ENCODE results near the gene NYAP1.
"Not testable (repeated sequence)": the region's sequence is repeated elsewhere in the genome, so short reads cannot be mapped to it uniquely, and the experiment has no call there.

NYAP1 gene

DNA sequence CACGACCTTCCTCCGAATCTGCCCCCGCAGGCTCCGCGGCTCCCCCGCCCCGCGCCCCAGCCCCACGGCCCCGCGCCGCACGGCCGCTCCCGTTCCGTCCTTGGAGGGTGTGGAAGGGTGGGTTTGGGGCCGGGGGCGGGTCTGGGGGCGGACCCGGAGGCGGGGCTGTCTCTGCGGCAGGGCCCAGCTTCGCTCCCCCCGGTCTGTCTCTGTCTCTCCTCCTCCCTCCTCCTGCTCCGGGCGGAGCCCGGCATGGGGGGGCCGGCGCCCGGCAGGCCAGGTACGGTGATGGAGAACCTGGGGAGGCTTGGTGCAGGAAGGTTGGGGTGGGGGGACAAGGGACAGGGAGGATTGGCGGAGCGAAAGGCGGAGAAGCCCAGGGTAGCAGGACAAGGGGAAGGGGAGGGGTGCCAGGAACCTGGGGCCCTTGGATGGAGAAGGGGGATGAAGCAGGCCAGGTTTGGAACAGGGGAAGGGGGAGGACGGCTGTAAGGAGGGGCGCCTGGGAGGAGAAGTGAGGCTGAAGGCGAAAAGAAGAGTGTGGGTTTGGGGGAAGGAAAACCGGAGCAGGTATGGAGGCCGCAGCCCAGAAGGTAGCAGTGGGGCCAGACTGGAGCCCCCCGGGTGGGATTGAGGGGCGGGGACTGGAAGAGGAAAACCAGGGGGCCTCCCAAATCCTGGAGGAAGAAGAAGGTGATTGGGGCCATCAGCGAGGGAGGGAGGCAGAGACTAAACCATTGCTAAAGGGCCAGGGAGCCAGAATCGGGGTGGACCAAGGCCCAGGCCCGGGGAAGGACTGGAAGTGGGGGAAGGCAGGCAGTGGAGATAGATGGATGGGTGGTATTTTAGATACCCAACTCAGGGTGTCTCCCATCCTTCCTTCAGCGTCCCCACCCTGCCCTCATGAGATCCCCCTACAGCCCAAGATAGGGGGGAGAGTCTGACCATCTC, at the start of gene NYAP1:
NYAP1 (plus strand) TSS at position 206 of the 951 bp plus-strand sequence. CDS start 1,385 bp downstream, outside the sequence.
- peak; percentile 62 to 86 (median 83) for DNase-seq

DNA sequence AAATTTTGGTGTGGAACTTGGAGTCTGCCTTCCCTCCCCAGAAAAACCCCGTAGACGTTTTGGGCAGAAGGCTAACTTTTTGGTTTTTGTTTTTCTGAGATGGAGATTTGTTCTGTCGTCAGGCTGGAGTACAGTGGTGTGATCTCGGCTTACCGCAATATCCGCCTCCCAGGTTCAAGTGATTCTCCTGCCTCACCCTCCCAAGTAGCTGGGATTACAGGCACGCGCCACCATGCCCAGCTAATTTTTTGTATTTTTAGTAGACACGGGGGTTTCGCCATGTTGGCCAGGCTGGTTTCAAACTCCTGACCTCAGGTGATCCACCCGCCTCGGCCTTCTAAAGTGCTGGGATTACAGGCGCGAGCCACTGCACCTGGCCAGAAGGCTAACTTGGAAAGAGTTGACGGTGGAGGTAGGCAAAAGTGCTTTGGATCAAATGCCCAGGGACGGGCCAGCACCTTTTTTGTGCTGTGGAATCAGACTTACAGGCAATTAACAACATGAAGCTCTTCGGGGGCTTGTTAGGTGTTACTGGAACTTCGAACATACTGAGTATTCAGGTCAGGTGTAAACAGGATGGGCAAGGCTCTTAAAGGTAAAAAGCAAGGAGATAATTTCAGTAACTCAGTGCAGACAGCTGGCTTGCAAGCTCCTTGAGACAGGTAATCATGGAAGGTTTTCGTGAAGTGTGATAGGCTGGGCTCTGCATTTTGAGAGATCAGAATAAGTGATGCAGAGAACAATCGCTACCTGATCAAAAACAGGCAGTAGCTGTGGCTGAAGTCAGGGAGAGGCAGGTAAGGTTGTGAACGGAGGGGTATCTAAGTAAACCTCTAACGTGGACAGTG, 49.2 kb upstream of the NYAP1 start:
- DNase-seq = no peak

DNA sequence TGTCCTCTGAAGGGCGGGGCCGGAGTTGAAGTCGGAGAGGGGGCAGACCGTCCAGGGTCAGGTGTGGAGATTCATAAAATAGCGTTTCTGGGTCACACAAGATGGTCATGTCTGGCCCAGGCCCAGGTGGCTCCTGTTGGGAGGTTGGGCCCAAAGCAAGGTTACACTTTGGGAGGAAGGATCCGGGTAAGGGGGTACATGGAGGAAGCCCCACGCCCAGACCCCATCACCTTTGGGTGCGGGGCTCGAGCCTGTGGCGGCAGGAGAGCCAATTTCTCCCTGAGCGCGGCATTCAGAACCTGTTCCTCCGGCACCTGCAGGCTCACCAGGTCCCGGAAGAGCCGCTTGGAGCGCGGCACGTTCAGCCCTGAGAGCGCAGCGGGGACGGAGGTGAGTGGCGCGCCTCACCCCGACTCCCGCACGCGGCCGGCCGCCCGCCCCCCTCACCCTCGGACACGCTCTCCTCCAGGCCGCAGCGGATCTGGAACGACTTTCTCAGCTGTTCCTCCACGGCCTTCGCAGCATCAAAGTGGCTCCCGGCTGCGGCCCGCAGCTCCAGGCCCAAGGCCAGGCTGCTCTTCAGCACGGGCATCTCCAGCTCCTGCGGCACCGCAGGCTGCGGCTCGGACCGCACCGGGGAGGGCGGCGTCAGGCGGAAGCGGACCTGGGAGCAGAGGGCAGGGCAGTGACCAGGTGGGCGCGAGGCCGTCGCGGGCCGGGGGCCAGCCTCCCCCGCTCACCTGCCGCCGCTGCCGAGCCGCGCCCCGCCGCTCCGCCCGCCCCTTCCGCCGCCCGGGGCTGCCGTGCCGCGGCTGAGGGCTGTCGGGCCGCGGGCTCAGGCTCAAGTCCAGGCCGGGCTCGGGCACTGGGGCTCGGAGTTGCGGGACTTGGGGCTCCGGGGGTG, 48.1 kb upstream of the NYAP1 start:
- DNase-seq = peak; percentile 22 to 88 (median 77)

DNA sequence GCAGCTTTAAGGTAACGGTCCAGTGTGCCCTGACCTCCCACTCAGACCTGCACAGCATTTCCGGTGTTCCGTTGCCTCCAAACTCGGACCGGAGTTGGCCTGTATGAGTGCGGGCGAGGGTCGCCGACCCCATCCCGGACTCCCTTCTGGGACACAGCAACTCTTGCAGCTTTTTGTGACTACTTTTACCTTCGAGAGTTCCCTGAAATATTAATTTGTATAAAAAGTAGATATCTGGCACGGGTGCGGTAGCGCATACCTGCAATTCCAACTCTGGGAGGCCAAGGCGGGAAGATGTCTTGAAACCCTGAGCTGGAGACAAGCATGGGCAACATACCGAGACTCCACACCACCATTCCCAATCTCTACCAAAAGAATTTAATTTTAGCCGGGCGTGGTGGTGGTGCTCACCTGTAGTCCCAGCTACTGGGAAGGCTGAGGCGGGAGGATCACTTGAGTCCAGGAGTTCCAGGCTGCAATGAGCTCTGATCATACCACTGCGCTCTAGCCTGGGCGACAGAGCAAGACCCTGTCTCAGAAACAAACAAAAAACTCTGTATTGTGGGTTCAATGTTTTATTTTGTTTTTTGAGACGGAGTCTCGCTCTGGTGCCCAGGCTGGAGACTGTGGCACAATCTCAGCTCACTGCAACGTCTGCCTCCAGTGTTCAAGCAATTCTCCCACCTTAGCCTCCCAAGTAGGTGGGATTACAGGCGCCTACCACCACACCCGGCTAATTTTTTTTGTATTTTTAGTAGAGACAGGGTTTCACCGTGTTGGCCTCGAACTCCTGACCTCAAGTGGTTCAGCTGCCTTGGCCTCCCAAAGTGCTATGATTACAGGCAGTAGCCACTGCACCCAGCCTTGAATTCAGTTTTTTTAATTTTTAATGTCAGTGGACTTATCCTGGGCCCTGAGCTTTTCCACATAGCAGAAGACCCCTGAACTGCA, 46.3 kb upstream of the NYAP1 start:
- DNase-seq = no peak

DNA sequence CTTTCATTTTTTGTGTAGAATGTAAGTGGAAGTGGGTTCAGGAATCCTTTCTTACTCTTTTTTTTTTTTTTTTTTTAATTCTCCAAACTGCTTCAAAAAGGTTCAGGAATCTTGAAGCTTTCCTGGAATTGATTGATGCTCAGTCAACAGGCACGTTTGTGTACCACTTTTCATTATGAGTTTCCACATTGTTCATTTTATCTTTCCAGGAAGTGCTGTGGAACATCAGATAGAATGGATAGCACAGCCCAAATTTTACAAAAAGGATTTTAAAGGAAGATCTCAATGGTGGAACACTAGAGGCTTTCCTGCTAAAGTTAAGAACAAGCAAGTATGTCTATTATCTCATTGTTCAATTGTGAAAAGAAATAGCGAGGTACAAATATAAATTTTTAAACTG, 45.6 kb upstream of the NYAP1 start:
- no peak for DNase-seq

DNA sequence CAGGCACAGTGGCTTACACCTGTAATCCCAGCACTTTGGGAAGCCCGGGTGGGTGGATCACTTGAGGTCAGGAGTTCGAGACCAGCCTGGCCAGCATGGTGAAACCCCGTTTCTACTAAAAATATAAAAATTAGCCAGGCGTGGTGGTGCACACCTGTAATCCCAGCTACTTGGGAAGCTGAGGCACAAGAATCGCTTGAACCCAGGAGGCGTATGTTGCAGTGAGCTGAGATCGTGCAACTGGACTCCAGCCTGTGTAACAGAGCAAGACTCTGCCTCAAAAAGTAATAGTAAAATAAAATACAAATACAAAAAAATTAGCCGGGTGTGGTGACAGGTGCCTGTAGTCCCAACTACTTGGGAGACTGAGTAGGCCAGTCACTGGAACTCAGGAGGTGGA, 45.0 kb upstream of the NYAP1 start:
- not testable (repeated sequence) for DNase-seq

DNA sequence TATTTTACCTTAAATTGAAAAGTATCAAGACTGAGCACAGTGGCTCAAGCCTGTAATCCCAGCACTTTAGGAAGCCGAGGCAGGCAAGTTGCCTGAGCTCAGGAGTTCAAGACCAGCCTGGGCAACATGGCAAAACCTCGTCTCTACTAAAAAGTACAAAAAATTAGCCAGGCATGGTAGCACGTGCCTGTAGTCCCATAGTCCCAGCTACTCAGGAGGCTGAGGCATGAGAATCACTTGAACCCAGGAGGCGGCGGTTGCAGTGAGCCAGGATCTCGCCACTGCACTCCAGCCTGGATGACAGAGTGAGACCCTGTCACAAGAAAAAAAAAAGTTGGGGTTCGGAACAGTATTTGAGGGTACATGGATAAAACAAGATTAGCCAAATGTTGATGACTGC, 44.5 kb upstream of the NYAP1 start:
- DNase-seq = not testable (repeated sequence)

DNA sequence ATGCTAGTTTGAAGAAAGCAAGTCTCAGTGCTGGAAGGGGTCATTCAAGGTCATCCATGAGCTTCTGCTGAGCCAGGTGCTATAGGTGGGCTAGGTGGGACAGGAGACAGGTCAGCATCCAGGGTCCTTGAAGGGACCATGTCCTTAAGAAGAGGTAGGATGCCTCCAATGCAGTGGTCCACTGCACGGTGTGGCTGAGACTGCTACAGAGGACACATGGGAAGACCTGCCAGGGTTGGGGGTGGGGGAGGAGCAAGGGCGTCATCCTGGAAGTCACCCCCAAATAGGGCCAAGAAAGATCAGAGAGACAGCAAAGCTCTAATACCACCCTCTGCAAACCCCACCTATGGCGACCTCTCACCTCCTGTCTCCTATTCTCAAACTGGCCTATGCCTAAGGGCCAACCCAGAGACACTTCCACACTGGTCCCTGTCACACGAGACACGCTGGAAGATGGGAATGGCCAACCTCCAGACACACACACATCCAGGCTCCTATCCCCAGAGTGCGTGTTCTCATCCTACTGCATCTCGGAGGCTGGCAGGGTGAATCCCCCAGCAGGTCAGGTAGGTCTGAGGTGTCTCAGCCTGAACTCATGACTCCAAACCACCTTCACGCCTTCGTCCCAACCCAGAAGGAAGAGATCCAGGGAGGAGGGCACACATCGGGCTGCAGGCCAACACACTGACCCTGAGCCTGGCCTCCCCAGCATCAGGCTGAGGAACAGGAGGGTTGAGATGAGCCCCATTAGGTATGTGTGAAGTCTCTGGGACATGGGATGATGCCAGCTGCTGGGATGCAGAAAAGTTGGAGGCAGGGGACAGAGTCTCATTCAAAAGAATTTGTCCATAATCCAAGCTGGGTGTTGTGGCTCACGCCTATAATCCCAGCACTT, 41.8 kb upstream of the NYAP1 start:
- DNase-seq = no peak

DNA sequence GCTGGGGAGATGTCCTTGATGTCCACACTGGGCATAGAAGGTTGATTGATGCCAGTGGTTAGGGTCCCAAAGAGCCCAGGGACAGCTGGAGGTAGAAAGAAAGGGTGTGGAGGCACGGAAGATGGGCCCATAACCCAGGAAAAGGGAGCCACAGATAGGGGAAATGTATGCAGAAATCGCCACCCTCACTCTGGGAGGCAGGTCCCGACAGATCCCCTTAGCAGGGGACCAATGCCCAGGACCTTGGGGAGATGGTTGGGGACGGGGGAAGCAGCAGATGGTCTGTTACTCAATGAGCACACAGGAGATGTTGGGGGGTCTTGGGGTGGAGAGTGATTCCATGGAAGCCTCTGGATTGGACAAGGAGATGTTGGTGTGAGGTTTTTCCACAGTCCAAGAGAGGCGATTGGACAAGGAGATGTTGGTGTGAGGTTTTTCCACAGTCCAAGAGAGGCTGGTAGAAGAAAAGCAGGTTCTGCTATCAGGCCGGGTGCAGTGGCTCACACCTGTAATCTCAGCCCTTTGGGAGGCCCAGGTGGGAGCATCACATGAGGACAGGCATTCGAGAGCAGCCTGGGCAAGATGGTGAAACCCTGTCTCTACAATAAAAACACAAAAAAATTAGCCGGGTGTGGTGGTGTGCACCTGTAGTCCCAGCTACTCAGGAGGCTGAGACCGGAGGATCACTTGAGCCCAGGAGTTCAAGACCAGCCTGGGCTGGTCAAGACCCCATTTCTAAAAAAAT, 40.5 kb upstream of the NYAP1 start:
- DNase-seq = no peak

DNA sequence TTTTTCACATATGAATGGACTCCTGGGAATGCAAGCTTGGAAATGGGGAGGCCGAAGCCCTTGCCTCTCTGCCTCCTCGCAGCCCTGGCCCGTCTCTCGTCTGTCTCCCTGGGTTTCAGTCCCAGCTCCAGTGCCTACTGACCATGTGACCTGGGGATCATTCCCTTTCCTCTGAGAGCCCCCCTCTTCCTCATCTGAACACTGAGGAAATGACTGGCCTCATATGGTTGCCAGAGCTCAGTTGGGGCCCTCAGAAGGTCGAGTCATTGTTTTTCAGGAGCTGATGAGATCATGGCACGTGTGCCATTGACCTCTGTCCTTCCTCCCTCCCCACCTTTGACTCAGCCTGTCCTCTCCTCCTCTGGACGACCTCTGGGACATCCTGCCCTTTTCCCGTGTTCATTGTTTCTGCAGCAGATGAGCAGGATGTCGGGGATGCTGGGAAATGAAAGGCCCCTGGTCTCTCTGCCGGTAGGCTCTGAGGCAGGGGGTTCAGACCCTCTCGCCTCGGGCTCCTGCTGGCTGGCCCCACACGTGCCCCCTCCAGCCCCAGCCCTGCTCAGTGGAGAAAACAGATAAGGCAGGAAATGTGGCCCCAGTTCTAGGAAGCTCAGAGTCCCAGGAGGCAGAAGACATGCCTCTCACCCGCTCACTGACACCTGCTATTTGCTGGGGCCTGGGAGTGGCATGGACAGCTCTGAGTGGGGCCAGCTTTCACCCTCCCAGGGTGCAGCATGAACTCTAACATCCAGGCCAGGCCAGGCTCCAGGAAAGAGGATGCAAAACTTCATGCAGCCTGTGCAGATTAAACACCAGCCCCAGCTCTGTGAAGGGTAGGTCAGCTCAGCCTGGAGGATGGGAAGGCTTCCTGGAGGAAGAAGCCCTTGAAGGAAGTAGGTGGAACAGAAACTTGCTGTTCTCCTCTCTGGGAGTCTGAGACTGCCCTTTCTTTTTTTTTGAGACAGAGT, 39.1 kb upstream of the NYAP1 start:
- no peak for DNase-seq

DNA sequence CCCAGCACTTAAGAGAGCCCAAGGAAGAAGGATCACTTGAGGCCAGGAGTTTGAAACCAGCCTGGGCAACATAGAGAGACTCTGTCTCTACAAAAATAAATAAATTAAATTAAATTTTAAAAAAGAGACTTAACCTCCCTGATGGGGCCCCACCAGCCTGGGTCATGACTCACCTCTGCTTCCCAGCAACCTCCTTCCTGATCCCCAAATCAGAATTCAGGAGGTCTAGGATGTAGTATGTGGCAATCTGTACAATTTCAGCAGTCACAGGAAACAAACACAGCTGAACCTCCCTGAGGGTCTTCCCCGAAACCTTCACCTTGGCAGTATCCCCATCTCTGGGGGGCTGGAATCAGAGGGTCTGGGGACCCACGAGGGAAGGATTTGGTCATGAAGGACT, 37.7 kb upstream of the NYAP1 start:
- no peak for DNase-seq

DNA sequence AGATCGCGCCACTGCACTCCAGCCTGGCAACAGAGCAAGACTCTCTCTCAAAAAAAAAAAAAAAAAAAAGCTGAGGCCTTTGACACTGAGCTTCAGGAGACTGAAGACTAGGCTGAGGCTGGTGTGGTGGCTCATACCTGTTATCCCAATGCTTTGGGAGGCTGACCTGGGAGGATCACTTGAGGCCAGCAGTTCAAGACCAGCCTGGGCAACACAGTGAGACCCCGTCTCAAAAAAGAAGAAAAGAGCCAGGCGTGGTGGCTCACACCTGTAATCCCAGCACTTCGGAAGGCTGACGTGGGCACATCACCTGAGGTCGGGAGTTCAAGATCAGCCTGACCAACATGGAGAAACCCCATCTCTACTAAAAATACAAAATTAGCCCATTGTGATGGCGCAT, 36.4 kb upstream of the NYAP1 start:
- DNase-seq = not testable (repeated sequence)

DNA sequence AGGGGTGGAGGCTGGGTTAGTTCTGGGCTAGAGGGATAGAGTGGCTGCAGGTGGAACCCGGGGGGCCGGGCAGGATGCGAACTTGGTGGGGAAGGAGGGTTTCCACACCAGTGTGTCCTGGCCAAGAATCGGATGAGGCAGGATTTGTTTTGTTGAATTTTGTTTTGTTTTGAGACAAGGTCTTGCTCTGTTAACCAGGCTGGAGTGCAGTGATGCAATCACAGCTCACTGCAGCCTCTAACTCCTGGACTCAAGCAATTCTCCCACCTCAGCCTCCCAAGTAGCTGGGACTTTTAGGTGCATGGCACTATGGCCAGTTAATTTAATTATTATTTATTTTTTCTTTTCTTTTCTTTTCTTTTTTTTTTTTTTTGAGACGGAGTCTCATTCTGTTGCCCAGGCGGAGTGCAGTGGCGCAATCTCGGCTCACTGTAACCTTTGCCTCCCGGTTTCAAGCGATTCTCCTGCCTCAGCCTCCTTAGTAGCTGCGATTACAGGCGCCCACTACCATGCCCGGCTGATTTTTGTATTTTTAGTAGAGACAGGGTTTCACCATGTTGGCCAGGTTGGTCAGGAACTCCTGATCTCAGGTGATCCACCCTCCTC, 34.4 kb upstream of the NYAP1 start:
- DNase-seq = no peak

DNA sequence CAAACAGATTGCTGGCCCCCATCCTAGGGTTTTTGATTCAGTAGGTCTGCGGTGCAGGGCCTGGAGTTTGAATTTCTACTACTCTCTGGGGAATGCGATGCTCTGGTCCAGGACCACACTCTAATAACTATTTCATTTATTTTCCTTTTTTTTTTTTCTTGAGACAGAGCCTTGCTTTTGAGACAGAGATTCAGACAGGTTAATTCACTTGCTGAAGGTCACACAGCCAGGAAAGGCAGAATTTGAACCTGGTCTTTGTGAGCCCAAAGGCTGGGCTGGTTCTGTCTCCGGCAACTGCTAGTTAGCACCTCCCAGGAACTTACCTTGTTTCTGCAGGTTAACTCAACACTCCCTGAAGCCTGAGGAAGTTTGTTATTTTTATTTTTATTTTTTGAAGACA, 31.2 kb upstream of the NYAP1 start:
- DNase-seq = no peak

DNA sequence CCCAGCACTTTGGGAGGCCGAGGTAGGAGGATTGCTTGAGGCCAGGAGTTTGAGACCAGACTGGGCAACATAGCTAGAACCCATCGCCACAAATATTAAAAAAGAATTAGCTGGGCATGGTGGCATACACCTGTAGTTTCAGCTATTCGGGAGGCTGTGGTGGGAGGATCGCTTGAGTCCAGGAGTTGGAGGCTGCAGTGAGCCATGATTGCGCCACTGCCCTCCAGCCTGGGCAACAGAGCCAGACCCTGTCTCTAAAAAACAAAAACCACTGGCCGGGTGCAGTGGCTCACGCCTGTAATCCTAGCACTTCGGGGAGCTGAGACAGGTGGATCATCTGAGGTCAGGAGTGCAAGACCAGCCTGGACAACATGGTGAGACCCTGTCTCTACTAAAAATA, 29.9 kb upstream of the NYAP1 start:
- DNase-seq = not testable (repeated sequence)

DNA sequence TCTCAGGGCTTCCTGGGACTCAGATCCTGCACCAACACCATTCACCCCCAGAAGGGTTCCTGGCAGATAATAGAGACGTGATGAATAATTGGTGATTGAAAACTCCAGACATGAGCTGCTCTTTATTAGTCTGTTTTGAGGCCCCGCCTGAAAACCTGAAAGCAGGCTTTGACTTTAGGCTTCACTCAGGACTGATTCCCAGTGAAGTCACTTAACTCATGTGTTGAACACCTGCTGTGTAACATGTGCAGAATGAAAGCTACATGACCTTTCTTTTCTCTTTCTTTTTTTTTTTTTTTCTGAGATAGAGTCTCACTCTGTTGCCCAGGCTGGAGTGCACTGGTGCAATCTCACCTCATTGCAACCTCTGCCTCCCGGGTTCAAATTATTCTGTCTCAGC, 28.5 kb upstream of the NYAP1 start:
- no peak for DNase-seq

DNA sequence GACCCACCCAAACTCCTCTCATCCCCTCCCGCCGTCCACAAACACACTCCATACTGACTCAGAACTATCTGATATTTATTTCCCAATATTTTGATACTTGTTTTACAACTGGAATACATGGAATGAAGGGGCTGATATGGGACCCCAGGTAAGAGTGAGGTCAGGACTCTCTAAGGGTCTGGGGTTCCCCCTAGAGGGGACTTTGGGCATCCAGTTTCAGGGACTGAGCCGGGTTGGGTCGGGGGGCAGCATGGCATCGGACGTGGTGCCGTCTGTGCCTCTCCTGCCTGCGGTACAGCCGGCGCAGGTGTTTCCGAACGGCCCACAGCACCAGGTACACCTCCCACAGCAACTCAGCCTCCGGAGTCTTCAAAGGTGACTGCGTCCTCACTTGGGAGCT, 27.2 kb upstream of the NYAP1 start:
- DNase-seq = no peak

DNA sequence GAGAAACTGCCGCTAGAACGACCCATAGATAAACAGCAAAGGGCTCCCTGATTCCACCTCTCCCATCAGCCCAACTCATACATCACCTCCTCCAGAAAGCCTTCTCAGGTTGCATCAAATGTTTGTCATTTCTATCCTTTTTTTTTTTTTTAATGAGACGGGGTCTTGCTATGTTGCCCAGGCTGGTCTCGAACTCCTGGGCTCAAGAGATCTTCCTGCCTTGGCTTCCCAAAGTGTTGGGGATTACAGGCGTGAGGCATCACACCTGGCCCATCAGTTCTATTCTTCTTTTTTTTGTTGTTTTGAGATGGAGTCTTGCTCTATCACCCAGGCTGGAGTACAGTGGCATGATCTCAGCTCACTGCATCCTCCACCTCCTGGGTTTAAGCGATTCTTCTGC, 26.7 kb upstream of the NYAP1 start:
- no peak for DNase-seq

Data from NCI-H1417 (cell line).